Endothelial cell of umbilical vein (primary cell): ENCODE data around the gene LIN7B. TPM values are rescaled to one million over a fixed set of nuclear protein-coding genes. Genes with fewer than 3 reads are reported as not detected.

Source experiments
- BruUV-seq: library from RNA; stranded (reverse); fragments of 400-500 nt; replicated peaks from 2 replicates; lab custom pipeline; 2021; lab: Mats Ljungman, UMichigan
- CTCF ChIA-PET: fragments of 300-600, 350-600 bp; sonication (Branson Sonifier 250); formaldehyde crosslinking; loops from one replicate; lab custom pipeline; 2021; ENCODE audit warnings: antibody characterized with exemption, inconsistent platforms; lab: Charles Lee
- POLR2A ChIA-PET: fragments of 300-600, 350-600 bp; sonication (Branson Sonifier 250); formaldehyde crosslinking; loops from one replicate; lab custom pipeline; 2021; ENCODE audit warnings: antibody characterized with exemption, inconsistent platforms; lab: Charles Lee
- DNase-seq: peaks from one replicate; pipeline ENCODE4 v3.0.0-alpha.2; 2011; ENCODE audit warnings: low read depth, low spot score
- FAIRE-seq: peaks from 2 replicates; lab custom pipeline; 2011; peaks lifted over from hg19 to GRCh38; lab: Jason Lieb, UNC
- H2AFZ ChIP-seq: 2 replicates; pipeline ENCODE4 v1.6.0; 2012; ENCODE audit warnings: low read depth, low read length, control low read depth, inconsistent platforms
- H3K27ac ChIP-seq: 2 replicates; pipeline ENCODE4 v1.5.1; 2011; ENCODE audit warnings: low read depth, mild to moderate bottlenecking, control low read depth, low read length, moderate library complexity; ENCODE audit not compliant: insufficient read depth
- H3K27me3 ChIP-seq, 2 experiments: 2 replicates each; pipeline versions ENCODE4 v1.6.0 to v1.6.1; 2011; ENCODE audit warnings: low read length in 2 of 2, mixed read lengths in 1 of 2; ENCODE audit not compliant: control insufficient read depth in 2 of 2, insufficient read depth in 2 of 2
- H3K36me3 ChIP-seq, 2 experiments: 2 replicates in 1 of 2; 3 replicates in 1 of 2; pipeline ENCODE4 v1.5.1; 2011; ENCODE audit warnings: low read length in 2 of 2, mild to moderate bottlenecking in 1 of 2, moderate library complexity in 1 of 2; ENCODE audit not compliant: control insufficient read depth in 2 of 2, insufficient read depth in 2 of 2; ENCODE audit errors: extremely low read depth in 1 of 2
- H3K4me1 ChIP-seq: 3 replicates; pipeline ENCODE4 v1.5.1; 2011; ENCODE audit warnings: mild to moderate bottlenecking, low read length; ENCODE audit not compliant: control insufficient read depth, insufficient read depth; ENCODE audit errors: extremely low read depth
- H3K4me2 ChIP-seq: 2 replicates; pipeline ENCODE4 v1.6.1; 2011; ENCODE audit warnings: low read length, control low read depth, mixed read lengths; ENCODE audit not compliant: insufficient read depth
- H3K4me3 ChIP-seq, 3 experiments: fragments of 200-600 bp in 1 of 3; sonication (generic), shearing (Covaris generic) in 1 of 3; replicated peaks in 1 of 3; 2 replicates each; pipeline ENCODE4 v1.5.1; 2011 to 2016; ENCODE audit warnings: control low read depth in 3 of 3, low read length in 3 of 3, mild to moderate bottlenecking in 2 of 3, inconsistent platforms in 1 of 3, low read depth in 1 of 3, moderate library complexity in 1 of 3; ENCODE audit not compliant: insufficient read depth in 1 of 3
- H3K79me2 ChIP-seq: 2 replicates; pipeline ENCODE4 v1.6.0; 2012; ENCODE audit warnings: low read length, inconsistent platforms; ENCODE audit not compliant: control insufficient read depth, insufficient read depth
- H3K9ac ChIP-seq: replicated peaks from 2 replicates; pipeline ENCODE3; 2011; ENCODE audit warnings: low read length, control low read depth; ENCODE audit not compliant: insufficient read depth; ENCODE audit errors: extremely low read depth
- H3K9me1 ChIP-seq: replicated peaks from 3 replicates; pipeline ENCODE4 v1.6.0; 2011; ENCODE audit warnings: mild to moderate bottlenecking, low read length; ENCODE audit not compliant: control insufficient read depth, insufficient read depth; ENCODE audit errors: extremely low read depth
- H3K9me3 ChIP-seq: replicated peaks from 2 replicates; pipeline ENCODE4 v1.5.1; 2012; ENCODE audit warnings: low read length, inconsistent platforms; ENCODE audit not compliant: control insufficient read depth, insufficient read depth
- H4K20me1 ChIP-seq: replicated peaks from 2 replicates; pipeline ENCODE3; 2011; ENCODE audit warnings: mild to moderate bottlenecking, low read length; ENCODE audit not compliant: control insufficient read depth, insufficient read depth; ENCODE audit errors: extremely low read depth
- CTCF ChIP-seq, 2 donors: IDR thresholded peaks; 1 replicate in 1 of 2; 2 replicates in 1 of 2; pipeline ENCODE4 v1.5.1; 2011; ENCODE audit warnings: low read length in 2 of 2, mild to moderate bottlenecking in 2 of 2, moderate library complexity in 2 of 2, control low read depth in 1 of 2, inconsistent platforms in 1 of 2, low read depth in 1 of 2; ENCODE audit not compliant: insufficient read depth in 1 of 2; ENCODE audit errors: extremely low read depth in 1 of 2
- EZH2 ChIP-seq: IDR thresholded peaks from 2 replicates; pipeline ENCODE4 v1.6.1; 2012; ENCODE audit warnings: borderline replicate concordance, low read depth, mild to moderate bottlenecking, moderate library complexity, low read length, inconsistent platforms; ENCODE audit not compliant: severe bottlenecking
- FOS ChIP-seq: IDR thresholded peaks from 2 replicates; pipeline ENCODE4 v1.6.1; 2011; ENCODE audit warnings: mild to moderate bottlenecking, low read length, moderate library complexity, borderline replicate concordance; ENCODE audit not compliant: insufficient read depth
- GATA2 ChIP-seq: IDR thresholded peaks from 2 replicates; pipeline ENCODE4 v1.7.0; 2011; ENCODE audit warnings: low read depth, mild to moderate bottlenecking, moderate library complexity, mixed read lengths, low read length; ENCODE audit not compliant: insufficient read length, insufficient read depth
- JUN ChIP-seq: IDR thresholded peaks from 2 replicates; pipeline ENCODE4 v1.6.1; 2011; ENCODE audit warnings: borderline replicate concordance, low read depth; ENCODE audit not compliant: insufficient read length, insufficient read depth
- MYC ChIP-seq: IDR thresholded peaks from one replicate; pipeline ENCODE4 v1.6.1; 2011; ENCODE audit warnings: mild to moderate bottlenecking, low read depth, low read length
- POLR2A ChIP-seq: IDR thresholded peaks from 2 replicates; pipeline ENCODE4 v1.6.1; 2012; ENCODE audit warnings: low read depth, mild to moderate bottlenecking, control low read depth, low read length
- POLR2AphosphoS5 ChIP-seq: IDR thresholded peaks from 2 replicates; pipeline ENCODE4 v1.6.1; 2012; ENCODE audit warnings: low read depth, mild to moderate bottlenecking, control low read depth, low read length, moderate library complexity; ENCODE audit not compliant: insufficient read depth
- dilution Hi-C: fragments of 300-500 bp; cut with MboI; formaldehyde crosslinking; loops from one replicate; pipeline ENCODE4 v1.15.0; 2019; ENCODE audit warnings: low sequenced_read_pairs; ENCODE audit not compliant: extremely low pct_ligation_motif_present
- intact Hi-C: fragments of 100-400 bp; cut with micrococcal nuclease; formaldehyde crosslinking; loops from one replicate; pipeline ENCODE4 v1.10.0; 2022
- polyA plus RNA-seq, 4 experiments: library from polyadenylated mRNA; depleted of rRNA in 3 of 4; stranded (reverse) in 3 of 4; unstranded in 1 of 4; fragments of >200 nt; gene quantifications; 2 replicates each; pipeline versions ENCODE4 v1.2.1 to v1.2.3, GENCODE V29; 2011 to 2012; ENCODE audit warnings: missing spikeins in 1 of 4
- total RNA-seq: library from RNA; stranded (reverse); gene quantifications from 2 replicates; pipeline ENCODE4 v1.2.3, GENCODE V29; 2021
- TF ChIP-seq, protein P1 (sequence below): IDR thresholded peaks from 2 replicates; pipeline ENCODE4 v1.6.1; 2011; ENCODE audit not compliant: insufficient read depth, insufficient read length

The LIN7B gene
- total and polyA plus RNA-seq, 2 donors (not counting 3 experiments of a cell fraction or from before 2014, with no cell fraction given), result 2.2 to 4.2 TPM

DNA sequence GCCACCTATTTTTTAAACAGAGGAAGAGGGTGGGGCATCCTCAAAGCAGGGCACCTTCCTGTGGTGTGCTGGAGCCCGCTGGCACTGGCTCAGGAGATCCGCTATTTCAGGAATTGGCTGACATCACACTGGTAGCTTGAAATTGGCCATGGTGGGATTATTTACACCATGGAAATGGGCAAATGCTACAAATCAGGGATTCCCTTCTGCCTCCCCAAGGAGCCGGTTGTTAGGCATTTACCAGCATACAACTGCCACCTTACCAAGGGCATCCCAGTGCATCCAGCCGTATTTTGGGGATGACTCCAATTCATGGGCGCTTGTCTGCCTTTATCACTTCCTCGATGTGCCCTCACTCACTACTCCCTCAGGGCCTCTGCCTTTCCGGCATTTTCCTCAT lies 26.8 kb downstream of the LIN7B start:
- dilution Hi-C loops (no loop called here), intact Hi-C loops (no loop called here)
- Histone ChIP-seq H3K4me2 (no peak overlapping the region), H3K27me3 (no peaks in the 10 kb centered on the region), H3K27ac (no peak overlapping the region), H3K79me2 (no peaks in the 10 kb centered on the region), H3K9me3 (no peaks in the 10 kb centered on the region), H3K4me3 (no peak overlapping the region), H3K36me3 (no peaks in the 10 kb centered on the region), H2AFZ (no peak overlapping the region), H3K9me1 (no peaks in the 10 kb centered on the region), H4K20me1 (no peaks in the 10 kb centered on the region), H3K4me1 (peaks cover 4% of the 10 kb centered on the region), H3K9ac (no peak overlapping the region)
- ChIA-PET CTCF (interaction anchor here (1.0 to 1.3 kb wide), 3 partner anchors 8 to 58 kb away, joined by 3 to 4 read pairs (median 4); no protein-coding TSS in a partner anchor), POLR2A (no interaction called here)
- no peak for FAIRE-seq
- TF ChIP-seq CTCF (IDR thresholded peaks at IDR 0.05; ENCODE audit: extremely low read depth in 1 of 2, insufficient read depth in 1 of 2, low read depth in 1 of 2, low read length in 2 of 2), result no peak
- no peak for TF ChIP-seq EZH2
- TF ChIP-seq, protein P1, sequence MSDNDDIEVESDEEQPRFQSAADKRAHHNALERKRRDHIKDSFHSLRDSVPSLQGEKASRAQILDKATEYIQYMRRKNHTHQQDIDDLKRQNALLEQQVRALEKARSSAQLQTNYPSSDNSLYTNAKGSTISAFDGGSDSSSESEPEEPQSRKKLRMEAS, result no peak
- TF ChIP-seq FOS, result no peak
- TF ChIP-seq POLR2A, result no peak
- no peak for TF ChIP-seq JUN
- no peak for TF ChIP-seq POLR2AphosphoS5
- no peak for TF ChIP-seq GATA2
- TF ChIP-seq MYC, result no peak
- no peak for DNase-seq
- no TSS peak for BruUV-seq
